ENCODE results near the gene GRK5. TPM values are rescaled to one million over a fixed set of nuclear protein-coding genes. Genes with fewer than 3 reads are reported as not detected.

The GRK5 gene
- total RNA-seq, 1 donor from 2014 or later = 26.2 TPM

GRCh38 chr10:119441921-119442757 is 234.8 kb downstream of the GRK5 start:
- no peak for DNase-seq (ENCODE audit: low spot score)

- DNase-seq (ENCODE audit: low spot score) = no peak
Measured at GRCh38 chr10:119442758-119443060, 235.3 kb downstream of the GRK5 start.

- DNase-seq (ENCODE audit: low spot score) = no peak
Measured at GRCh38 chr10:119443441-119443840, 236.1 kb downstream of the GRK5 start.

- no peak for DNase-seq (ENCODE audit: low spot score)
Measured at GRCh38 chr10:119443970-119444660, 236.7 kb downstream of the GRK5 start.

GRCh38 chr10:119444866-119445265 is 237.5 kb downstream of the GRK5 start:
- no peak for DNase-seq (ENCODE audit: low spot score)

GRCh38 chr10:119445311-119445934 is 238.1 kb downstream of the GRK5 start:
- peak; percentile 74 for DNase-seq (ENCODE audit: low spot score)

GRCh38 chr10:119445935-119446317 is 238.6 kb downstream of the GRK5 start:
- no peak for DNase-seq (ENCODE audit: low spot score)

- DNase-seq (ENCODE audit: low spot score) = no peak
Measured at GRCh38 chr10:119446441-119447277, 239.3 kb downstream of the GRK5 start.

- DNase-seq (ENCODE audit: low spot score) = no peak
Measured at GRCh38 chr10:119447421-119447820, 240.1 kb downstream of the GRK5 start.

- no peak for DNase-seq (ENCODE audit: low spot score)
Measured at GRCh38 chr10:119447823-119448546, 240.6 kb downstream of the GRK5 start.

GRCh38 chr10:119448628-119449584 is 241.5 kb downstream of the GRK5 start:
- DNase-seq (ENCODE audit: low spot score) = no peak

- DNase-seq (ENCODE audit: low spot score) = peak; percentile 51
Measured at GRCh38 chr10:119449760-119450461, 242.5 kb downstream of the GRK5 start.

GRCh38 chr10:119450606-119451299 is 243.4 kb downstream of the GRK5 start:
- DNase-seq (ENCODE audit: low spot score) = no peak

- no peak for DNase-seq (ENCODE audit: low spot score)
Measured at GRCh38 chr10:119451300-119451896, 244.0 kb downstream of the GRK5 start.

GRCh38 chr10:119452396-119452795 is 245.0 kb downstream of the GRK5 start:
- no peak for DNase-seq (ENCODE audit: low spot score)

GRCh38 chr10:119453313-119453712 is 245.9 kb downstream of the GRK5 start:
- no peak for DNase-seq (ENCODE audit: low spot score)

- DNase-seq (ENCODE audit: low spot score) = no peak
Measured at GRCh38 chr10:119454316-119454715, 246.9 kb downstream of the GRK5 start.

GRCh38 chr10:119454990-119455389 is 247.6 kb downstream of the GRK5 start:
- DNase-seq (ENCODE audit: low spot score) = no peak
